Measurements from ENCODE around the gene ZSCAN18.

The ZSCAN18 gene

DNA sequence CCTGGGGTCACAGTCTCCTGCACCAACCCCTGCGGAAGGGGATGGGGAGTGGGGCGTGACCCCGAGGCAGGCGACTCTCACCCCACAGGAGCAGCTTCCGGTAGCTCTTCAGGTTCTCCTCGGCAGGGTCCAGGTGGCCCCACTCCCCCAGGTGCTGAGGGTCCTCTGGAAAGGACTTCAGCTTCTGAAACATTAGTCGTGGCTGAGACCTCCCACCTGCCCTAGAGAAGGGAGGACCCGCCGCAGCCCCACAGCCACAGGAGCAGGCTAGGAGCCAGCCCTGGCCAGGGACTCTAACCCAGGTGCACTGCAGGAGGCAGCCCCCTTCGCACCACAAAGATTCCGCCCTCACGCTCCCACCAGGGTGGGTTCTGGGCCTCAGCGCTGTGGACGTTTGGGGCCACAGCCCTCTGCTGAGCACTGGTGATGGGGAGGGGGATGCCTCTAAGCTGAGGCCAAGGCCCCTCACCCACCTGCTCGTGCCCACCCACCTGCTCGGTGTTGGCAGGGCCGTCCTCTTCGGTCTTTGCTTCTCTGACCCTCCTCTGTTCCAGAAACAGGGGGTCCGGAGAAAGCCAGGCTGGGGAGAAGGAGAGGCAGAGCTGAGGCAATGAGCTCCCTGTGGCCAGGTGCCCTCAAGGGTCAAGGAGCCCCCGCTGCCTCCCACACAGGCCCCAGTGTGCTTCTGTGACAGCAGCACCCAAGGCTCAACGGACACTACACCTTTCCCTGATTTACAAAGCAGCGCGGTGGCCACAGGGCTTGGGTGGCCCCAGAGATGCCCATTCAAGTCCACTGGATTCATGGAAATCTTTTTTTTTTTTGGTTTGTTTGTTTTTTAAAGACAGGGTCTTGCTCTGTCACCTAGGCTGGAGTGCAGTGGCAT lies 11.0 kb downstream of the ZSCAN18 start:
- in situ Hi-C loops (cut with HindIII; ENCODE audit: low sequenced_read_pairs) = no loop called here
- TF ChIP-seq, protein P1, sequence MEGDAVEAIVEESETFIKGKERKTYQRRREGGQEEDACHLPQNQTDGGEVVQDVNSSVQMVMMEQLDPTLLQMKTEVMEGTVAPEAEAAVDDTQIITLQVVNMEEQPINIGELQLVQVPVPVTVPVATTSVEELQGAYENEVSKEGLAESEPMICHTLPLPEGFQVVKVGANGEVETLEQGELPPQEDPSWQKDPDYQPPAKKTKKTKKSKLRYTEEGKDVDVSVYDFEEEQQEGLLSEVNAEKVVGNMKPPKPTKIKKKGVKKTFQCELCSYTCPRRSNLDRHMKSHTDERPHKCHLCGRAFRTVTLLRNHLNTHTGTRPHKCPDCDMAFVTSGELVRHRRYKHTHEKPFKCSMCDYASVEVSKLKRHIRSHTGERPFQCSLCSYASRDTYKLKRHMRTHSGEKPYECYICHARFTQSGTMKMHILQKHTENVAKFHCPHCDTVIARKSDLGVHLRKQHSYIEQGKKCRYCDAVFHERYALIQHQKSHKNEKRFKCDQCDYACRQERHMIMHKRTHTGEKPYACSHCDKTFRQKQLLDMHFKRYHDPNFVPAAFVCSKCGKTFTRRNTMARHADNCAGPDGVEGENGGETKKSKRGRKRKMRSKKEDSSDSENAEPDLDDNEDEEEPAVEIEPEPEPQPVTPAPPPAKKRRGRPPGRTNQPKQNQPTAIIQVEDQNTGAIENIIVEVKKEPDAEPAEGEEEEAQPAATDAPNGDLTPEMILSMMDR (IDR thresholded peaks at IDR 0.05; ENCODE audit: low read depth, low read length, missing control alignments) = no peak
- no peak overlapping the region for H3K4me3 ChIP-seq (ENCODE audit: low read depth, low read length)
- no peak for DNase-seq (ENCODE audit: low read depth)

DNA sequence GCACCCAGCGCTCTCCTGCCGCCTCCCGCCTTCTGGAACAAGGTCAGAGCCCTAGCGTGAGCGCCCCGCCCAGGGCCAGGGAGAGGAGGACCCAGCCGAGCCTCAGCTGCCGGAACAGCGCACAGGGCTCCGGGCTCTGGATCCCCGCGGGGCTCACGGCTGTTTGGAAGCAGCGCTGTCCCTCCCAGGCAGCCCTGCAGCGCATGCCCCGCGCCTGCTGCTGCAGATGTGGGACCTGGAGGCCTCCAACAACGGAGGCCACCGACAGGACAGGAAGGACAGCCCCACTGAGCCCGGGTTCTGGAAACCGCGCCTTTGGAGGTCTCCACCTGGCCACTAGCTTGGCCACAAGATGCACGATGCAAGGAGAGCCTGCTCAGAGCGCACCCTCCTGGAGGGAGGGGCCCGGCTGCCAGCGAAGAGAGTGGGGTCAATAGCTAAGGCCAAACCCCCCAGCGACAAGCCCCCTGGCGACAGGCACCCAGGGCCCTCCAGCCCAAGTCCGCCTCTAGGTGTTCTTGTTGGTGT lies 12.6 kb downstream of the ZSCAN18 start:
- H3K4me3 ChIP-seq (ENCODE audit: low read depth, low read length) = no peak overlapping the region
- in situ Hi-C loops (cut with HindIII; ENCODE audit: low sequenced_read_pairs) = no loop called here
- TF ChIP-seq, protein P1 (IDR thresholded peaks at IDR 0.05; ENCODE audit: low read depth, low read length, missing control alignments) = no peak
- DNase-seq (ENCODE audit: low read depth) = no peak

DNA sequence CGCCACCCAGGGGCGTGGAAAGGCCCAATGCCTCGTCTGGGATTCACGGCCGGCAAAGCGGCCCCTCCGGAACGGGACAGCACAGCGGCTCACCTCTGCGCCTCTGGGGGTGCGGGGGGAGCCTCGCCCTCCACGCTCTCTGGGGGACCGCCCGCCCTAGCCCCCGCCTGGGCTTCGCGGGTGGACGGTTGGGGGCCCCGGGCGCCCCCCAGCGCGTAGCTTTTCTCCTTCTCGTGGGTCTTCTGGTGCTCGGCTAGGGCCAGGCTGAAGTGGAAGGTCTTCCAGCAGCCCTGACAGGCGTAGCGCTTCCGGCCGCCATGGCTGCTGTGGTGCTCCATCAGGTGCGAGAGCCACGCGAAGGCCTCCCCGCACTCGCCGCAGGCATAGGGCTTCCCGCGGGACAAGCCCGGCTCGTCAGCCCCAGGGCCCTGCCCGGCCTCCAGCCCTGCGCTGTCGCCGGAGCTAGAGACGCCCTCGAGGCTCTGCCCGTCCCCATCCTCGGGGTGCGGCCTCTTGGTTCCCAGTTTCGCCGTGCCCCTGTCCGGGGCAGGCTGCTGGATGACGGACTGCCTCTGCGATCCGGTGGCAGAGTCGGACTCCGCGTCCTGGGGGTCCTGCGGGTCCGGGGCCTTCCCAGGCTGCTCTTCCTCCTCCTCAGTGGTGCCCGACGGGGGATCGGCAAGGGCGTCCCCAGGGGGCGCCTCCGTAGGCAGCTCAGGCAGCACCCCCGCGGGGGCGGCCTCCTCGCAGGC lies 13.3 kb downstream of the ZSCAN18 start:
- in situ Hi-C loops (cut with HindIII; ENCODE audit: low sequenced_read_pairs) = no loop called here
- TF ChIP-seq, protein P1 (IDR thresholded peaks at IDR 0.05; ENCODE audit: low read depth, low read length, missing control alignments) = no peak
- no peak overlapping the region for H3K4me3 ChIP-seq (ENCODE audit: low read depth, low read length)
- no peak for DNase-seq (ENCODE audit: low read depth)

DNA sequence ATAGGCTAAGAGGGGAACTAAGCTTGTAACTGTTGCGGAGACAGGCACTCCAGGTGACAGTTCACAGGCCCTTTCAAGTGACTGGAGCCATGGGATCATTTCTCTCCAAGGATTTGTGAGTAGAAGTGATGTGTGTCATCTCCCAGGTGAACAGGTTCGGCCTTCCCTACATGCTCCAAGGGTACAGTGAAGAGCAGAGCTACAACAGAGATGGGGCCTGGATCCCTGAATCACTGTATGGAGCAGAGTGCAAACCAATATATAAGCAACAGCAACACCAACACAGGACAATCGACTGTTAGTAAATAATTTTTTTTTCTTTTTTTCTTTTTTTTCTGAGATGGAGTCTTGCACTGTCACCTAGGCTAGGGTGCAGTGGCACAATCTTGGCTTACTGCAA lies 15.0 kb downstream of the ZSCAN18 start:
- no peak overlapping the region for H3K4me3 ChIP-seq (ENCODE audit: low read depth, low read length)
- TF ChIP-seq, protein P1 (IDR thresholded peaks at IDR 0.05; ENCODE audit: low read depth, low read length, missing control alignments) = no peak
- DNase-seq (ENCODE audit: low read depth) = no peak
- in situ Hi-C loops (cut with HindIII; ENCODE audit: low sequenced_read_pairs) = no loop called here

DNA sequence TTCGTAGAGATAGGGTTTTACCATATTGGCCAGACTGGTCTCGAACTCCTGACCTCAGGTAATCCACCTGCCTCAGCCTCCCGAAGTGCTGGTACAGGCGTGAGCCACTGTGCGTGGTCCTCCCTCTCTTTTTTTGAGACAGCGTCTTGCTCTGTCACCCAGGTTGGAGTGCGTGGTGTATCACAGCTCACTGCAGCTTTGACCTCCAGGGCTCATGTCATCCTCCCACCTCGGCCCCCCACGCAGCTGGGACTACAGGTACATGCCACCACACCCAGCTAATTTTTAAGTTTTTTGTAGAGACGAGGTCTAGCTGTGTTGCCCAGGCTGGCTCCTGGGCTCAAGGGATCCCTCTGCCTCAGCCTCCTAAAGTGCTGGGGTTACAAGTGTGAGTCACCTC lies 18.2 kb downstream of the ZSCAN18 start:
- DNase-seq (ENCODE audit: low read depth) = no peak
- in situ Hi-C loops (cut with HindIII; ENCODE audit: low sequenced_read_pairs) = loop anchor here (10.0 kb wide), 1 partner anchor 95 kb away; no protein-coding TSS in a partner anchor
- TF ChIP-seq, protein P1 (IDR thresholded peaks at IDR 0.05; ENCODE audit: low read depth, low read length, missing control alignments) = no peak
- H3K4me3 ChIP-seq (ENCODE audit: low read depth, low read length) = no peak overlapping the region

DNA sequence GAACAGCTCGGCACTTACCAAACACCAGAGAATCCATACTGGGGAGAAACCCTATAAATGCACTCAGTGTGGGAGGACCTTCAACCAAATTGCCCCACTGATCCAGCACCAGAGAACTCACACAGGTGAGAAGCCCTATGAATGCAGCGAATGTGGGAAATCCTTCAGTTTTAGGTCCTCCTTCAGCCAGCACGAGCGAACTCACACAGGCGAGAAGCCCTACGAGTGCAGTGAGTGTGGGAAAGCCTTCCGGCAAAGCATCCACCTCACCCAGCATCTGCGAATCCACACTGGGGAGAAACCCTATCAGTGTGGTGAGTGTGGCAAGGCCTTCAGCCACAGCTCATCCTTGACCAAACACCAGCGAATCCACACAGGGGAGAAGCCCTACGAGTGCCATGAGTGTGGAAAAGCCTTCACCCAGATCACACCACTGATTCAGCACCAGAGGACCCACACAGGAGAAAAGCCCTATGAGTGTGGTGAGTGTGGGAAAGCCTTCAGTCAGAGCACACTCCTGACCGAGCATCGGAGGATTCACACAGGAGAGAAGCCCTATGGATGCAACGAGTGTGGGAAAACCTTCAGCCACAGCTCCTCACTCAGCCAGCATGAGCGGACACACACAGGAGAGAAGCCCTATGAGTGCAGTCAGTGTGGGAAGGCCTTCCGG lies 30.7 kb downstream of the ZSCAN18 start:
- in situ Hi-C loops (cut with HindIII; ENCODE audit: low sequenced_read_pairs) = no loop called here
- H3K4me3 ChIP-seq (ENCODE audit: low read depth, low read length) = no peak overlapping the region
- TF ChIP-seq, protein P1 (IDR thresholded peaks at IDR 0.05; ENCODE audit: low read depth, low read length, missing control alignments) = no peak
- no peak for DNase-seq (ENCODE audit: low read depth)

Measured in astrocyte of the cerebellum (primary cell).